GM12878 (cell line): ENCODE data around the gene KIF26A.

Experiments used
- CHD2 ChIP-seq: IDR thresholded peaks from 2 replicates; pipeline ENCODE4 v1.6.1; 2011; ENCODE audit warnings: low read depth, low read length, improper control_type of control experiment, borderline replicate concordance
- EED ChIP-seq: sonication (generic); IDR thresholded peaks from 2 replicates; pipeline ENCODE4 v1.6.1; 2016; ENCODE audit warnings: antibody characterized with exemption, low read depth
- HDAC2 ChIP-seq: fragments of 200-600 bp; sonication (generic); IDR thresholded peaks from 2 replicates; pipeline ENCODE4 v1.6.1; 2017
- IKZF2 ChIP-seq, 2 experiments: fragments of 450-650 bp; IDR thresholded peaks; 2 replicates each; pipeline ENCODE4 v1.6.1; 2017; ENCODE audit warnings: mild to moderate bottlenecking in 2 of 2, moderate library complexity in 2 of 2
- JUND ChIP-seq: IDR thresholded peaks from 2 replicates; pipeline ENCODE4 v1.6.1; 2012; ENCODE audit warnings: low read depth, mild to moderate bottlenecking, low read length, improper control_type of control experiment, moderate library complexity
- NR2F1 ChIP-seq: fragments of 450-650 bp; conservative IDR thresholded peaks from 2 replicates; pipeline ENCODE4 v1.6.1; 2017; ENCODE audit warnings: mild to moderate bottlenecking
- POLR2A ChIP-seq: IDR thresholded peaks from 2 replicates; pipeline ENCODE4 v1.6.1; 2011; ENCODE audit warnings: low read depth, mild to moderate bottlenecking, low read length
- TCF12 ChIP-seq: IDR thresholded peaks from 2 replicates; pipeline ENCODE4 v1.6.1; 2011; ENCODE audit warnings: low read depth, mild to moderate bottlenecking, low read length
- YBX1 ChIP-seq: fragments of 450-650 bp; IDR thresholded peaks from 2 replicates; pipeline ENCODE4 v1.6.1; 2016; ENCODE audit warnings: antibody characterized with exemption
- ZZZ3 ChIP-seq: IDR thresholded peaks from 2 replicates; pipeline ENCODE4 v1.6.1; 2011; ENCODE audit warnings: low read depth; ENCODE audit not compliant: control insufficient read depth, insufficient read length
- TF ChIP-seq, protein P1 (sequence below), 3 experiments: IDR thresholded peaks in 2 of 3; conservative IDR thresholded peaks in 1 of 3; 2 replicates each; pipeline ENCODE4 v1.5.1; 2011; ENCODE audit warnings: low read depth in 3 of 3, low read length in 3 of 3, mild to moderate bottlenecking in 3 of 3, control low read depth in 2 of 3, moderate library complexity in 2 of 3, inconsistent platforms in 1 of 3, mixed read lengths in 1 of 3; ENCODE audit not compliant: control insufficient read depth in 2 of 3, insufficient read depth in 1 of 3; ENCODE audit errors: extremely low read depth in 1 of 3

DNA sequence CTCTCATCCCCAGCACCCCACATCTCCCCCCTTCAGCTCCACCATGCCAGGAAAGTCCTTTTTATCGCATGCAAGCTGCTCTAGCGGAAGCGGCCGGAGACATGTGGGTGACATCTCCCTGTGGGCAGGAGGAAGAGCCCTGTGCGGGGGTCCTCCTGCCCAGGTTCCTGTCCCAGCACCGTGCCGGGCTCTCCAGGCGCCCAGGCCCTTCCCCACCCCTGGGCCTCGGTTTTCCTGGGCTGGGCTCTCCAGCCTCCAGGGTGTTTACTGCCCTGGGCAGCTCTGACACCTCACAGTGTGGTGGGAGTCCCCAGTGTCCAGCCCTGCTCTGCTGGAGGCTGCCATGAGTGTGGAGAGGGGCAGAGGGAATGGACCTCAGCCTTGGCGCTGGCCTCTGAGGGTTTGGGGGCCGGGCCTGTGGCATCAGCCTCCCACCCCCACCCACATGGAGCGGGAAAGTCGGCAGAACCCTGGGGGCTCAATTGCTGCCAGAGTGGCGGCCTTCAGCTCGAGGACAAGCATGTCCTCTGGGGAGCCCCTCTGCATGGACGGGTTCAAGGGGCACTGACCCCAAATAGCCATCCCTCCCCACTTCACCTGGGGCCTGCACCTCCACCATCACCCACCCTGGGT lies 36.0 kb upstream of the KIF26A start:
- TF ChIP-seq HDAC2 = no peak
- TF ChIP-seq POLR2A = no peak
- TF ChIP-seq, protein P1, sequence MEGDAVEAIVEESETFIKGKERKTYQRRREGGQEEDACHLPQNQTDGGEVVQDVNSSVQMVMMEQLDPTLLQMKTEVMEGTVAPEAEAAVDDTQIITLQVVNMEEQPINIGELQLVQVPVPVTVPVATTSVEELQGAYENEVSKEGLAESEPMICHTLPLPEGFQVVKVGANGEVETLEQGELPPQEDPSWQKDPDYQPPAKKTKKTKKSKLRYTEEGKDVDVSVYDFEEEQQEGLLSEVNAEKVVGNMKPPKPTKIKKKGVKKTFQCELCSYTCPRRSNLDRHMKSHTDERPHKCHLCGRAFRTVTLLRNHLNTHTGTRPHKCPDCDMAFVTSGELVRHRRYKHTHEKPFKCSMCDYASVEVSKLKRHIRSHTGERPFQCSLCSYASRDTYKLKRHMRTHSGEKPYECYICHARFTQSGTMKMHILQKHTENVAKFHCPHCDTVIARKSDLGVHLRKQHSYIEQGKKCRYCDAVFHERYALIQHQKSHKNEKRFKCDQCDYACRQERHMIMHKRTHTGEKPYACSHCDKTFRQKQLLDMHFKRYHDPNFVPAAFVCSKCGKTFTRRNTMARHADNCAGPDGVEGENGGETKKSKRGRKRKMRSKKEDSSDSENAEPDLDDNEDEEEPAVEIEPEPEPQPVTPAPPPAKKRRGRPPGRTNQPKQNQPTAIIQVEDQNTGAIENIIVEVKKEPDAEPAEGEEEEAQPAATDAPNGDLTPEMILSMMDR (IDR thresholded peaks at IDR 0.05 in 2 of 3, conservative IDR thresholded peaks at IDR 0.05 in 1 of 3; ENCODE audit: control insufficient read depth in 2 of 3, extremely low read depth in 1 of 3, insufficient read depth in 1 of 3, low read depth in 3 of 3, low read length in 3 of 3) = no peak
- TF ChIP-seq EED = no peak
- TF ChIP-seq NR2F1 = no peak
- TF ChIP-seq YBX1 = no peak
- TF ChIP-seq TCF12 = no peak
- no peak for TF ChIP-seq IKZF2 (IDR thresholded peaks at IDR 0.05)
- TF ChIP-seq ZZZ3 = no peak
- TF ChIP-seq CHD2 = no peak
- no peak for TF ChIP-seq JUND
